OCI-LY1 (cell line): ENCODE measurements around the gene WRNIP1.

Experiments
- CTCF ChIP-seq: fragments of 200-600 bp; sonication (generic), shearing (Covaris generic); IDR thresholded peaks from 2 replicates; pipeline ENCODE4 v1.5.1; 2017; ENCODE audit warnings: mild to moderate bottlenecking, antibody characterized with exemption, low read length, moderate library complexity, mixed read lengths
- EZH2 ChIP-seq: fragments of 200-600 bp; sonication (generic), shearing (Covaris generic); IDR thresholded peaks from 2 replicates; pipeline ENCODE4 v1.8.0; 2017; ENCODE audit warnings: borderline replicate concordance, mixed run types, mild to moderate bottlenecking, antibody characterized with exemption, low read length, moderate library complexity, mixed read lengths

- TF ChIP-seq EZH2 = no peak
- TF ChIP-seq CTCF = no peak
Measured at GRCh38 chr6:2794171-2794730, 29.1 kb downstream of the WRNIP1 start.
